Left ventricle myocardium inferior (tissue), 1 donor: ENCODE results near the gene ADAMTS15. TPM values are rescaled to one million over a fixed set of nuclear protein-coding genes. Genes with fewer than 3 reads are reported as not detected.

Experiments used
- DNase-seq: peaks from one replicate; pipeline ENCODE4 v3.0.0-alpha.2; 2020
- H3K27ac ChIP-seq: fragments of 200-600 bp; replicated peaks from 2 replicates; pipeline ENCODE4 v1.8.0; 2021
- H3K27me3 ChIP-seq: fragments of 200-600 bp; 2 replicates; pipeline ENCODE4 v1.8.0; 2021; ENCODE audit warnings: low read depth
- H3K36me3 ChIP-seq: fragments of 200-600 bp; 2 replicates; pipeline ENCODE4 v1.8.0; 2021
- H3K4me1 ChIP-seq: fragments of 200-600 bp; 2 replicates; pipeline ENCODE4 v1.8.0; 2021
- H3K4me3 ChIP-seq: fragments of 200-600 bp; 2 replicates; pipeline ENCODE4 v1.8.0; 2021; ENCODE audit warnings: mild to moderate bottlenecking, moderate library complexity
- H3K9me3 ChIP-seq: fragments of 200-600 bp; replicated peaks from 2 replicates; pipeline ENCODE4 v1.8.0; 2021
- intact Hi-C: fragments of 100-400 bp; cut with micrococcal nuclease; formaldehyde crosslinking; loops from one replicate; pipeline ENCODE4 v1.11.0; 2022
- total RNA-seq: library from RNA; stranded (reverse); fragmentation: NEBNext Ultra II Directional; extraction: Animal tissue kit (Norgen Biotek cat#: 25700); gene quantifications from one replicate; pipeline ENCODE4 v1.2.1, GENCODE V29; 2021
- TF ChIP-seq, protein P1 (sequence below): fragments of 200-600 bp; IDR thresholded peaks from 2 replicates; pipeline ENCODE4 v1.8.0; 2021; ENCODE audit warnings: antibody characterized with exemption, mild to moderate bottlenecking, borderline replicate concordance
- donor health status: DM: no; HTN: yes; CAD: no; lungs with severe emphysema.

ADAMTS15 gene
- total RNA-seq, 1 donor from 2014 or later = 22.9 TPM

- Histone ChIP-seq H3K36me3 (no peaks in the 10 kb centered on the region), H3K4me3 (no peak overlapping the region), H3K27ac (peak overlapping the region; percentile 67), H3K4me1 (peaks cover 44% of the 10 kb centered on the region), H3K9me3 (peaks cover 7% of the 10 kb centered on the region), H3K27me3 (no peaks in the 10 kb centered on the region)
- DNase-seq = no peak
- intact Hi-C loops = no loop called here
- TF ChIP-seq, protein P1, sequence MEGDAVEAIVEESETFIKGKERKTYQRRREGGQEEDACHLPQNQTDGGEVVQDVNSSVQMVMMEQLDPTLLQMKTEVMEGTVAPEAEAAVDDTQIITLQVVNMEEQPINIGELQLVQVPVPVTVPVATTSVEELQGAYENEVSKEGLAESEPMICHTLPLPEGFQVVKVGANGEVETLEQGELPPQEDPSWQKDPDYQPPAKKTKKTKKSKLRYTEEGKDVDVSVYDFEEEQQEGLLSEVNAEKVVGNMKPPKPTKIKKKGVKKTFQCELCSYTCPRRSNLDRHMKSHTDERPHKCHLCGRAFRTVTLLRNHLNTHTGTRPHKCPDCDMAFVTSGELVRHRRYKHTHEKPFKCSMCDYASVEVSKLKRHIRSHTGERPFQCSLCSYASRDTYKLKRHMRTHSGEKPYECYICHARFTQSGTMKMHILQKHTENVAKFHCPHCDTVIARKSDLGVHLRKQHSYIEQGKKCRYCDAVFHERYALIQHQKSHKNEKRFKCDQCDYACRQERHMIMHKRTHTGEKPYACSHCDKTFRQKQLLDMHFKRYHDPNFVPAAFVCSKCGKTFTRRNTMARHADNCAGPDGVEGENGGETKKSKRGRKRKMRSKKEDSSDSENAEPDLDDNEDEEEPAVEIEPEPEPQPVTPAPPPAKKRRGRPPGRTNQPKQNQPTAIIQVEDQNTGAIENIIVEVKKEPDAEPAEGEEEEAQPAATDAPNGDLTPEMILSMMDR = no peak
Observed at GRCh38 chr11:130509942-130510341, 61.5 kb downstream of the ADAMTS15 start.

- Histone ChIP-seq H3K4me1 (peaks cover 49% of the 10 kb centered on the region), H3K4me3 (no peak overlapping the region), H3K27ac (peak overlapping the region; percentile 67), H3K9me3 (peaks cover 7% of the 10 kb centered on the region), H3K27me3 (no peaks in the 10 kb centered on the region), H3K36me3 (no peaks in the 10 kb centered on the region)
- DNase-seq = peak; percentile 15
- TF ChIP-seq, protein P1 = no peak
- intact Hi-C loops = no loop called here
Observed at GRCh38 chr11:130510407-130511006, 62.1 kb downstream of the ADAMTS15 start.

- H3K4me3 ChIP-seq = no peak overlapping the region
- TF ChIP-seq, protein P1 = no peak
- no peaks in the 10 kb centered on the region for H3K27me3 ChIP-seq
- no peak overlapping the region for H3K27ac ChIP-seq
- H3K9me3 ChIP-seq = peaks cover 7% of the 10 kb centered on the region
- H3K4me1 ChIP-seq = peaks cover 55% of the 10 kb centered on the region
- H3K36me3 ChIP-seq = no peaks in the 10 kb centered on the region
- no peak for DNase-seq
- intact Hi-C loops = no loop called here
Observed at GRCh38 chr11:130511765-130512164, 63.3 kb downstream of the ADAMTS15 start.

GRCh38 chr11:130512662-130513061, 64.2 kb downstream of the ADAMTS15 start:
- no peaks in the 10 kb centered on the region for H3K27me3 ChIP-seq
- no peak overlapping the region for H3K4me3 ChIP-seq
- H3K9me3 ChIP-seq = no peaks in the 10 kb centered on the region
- H3K36me3 ChIP-seq = no peaks in the 10 kb centered on the region
- peak overlapping the region; percentile 77 for H3K27ac ChIP-seq
- TF ChIP-seq, protein P1 = no peak
- no peak for DNase-seq
- H3K4me1 ChIP-seq = peaks cover 55% of the 10 kb centered on the region
- intact Hi-C loops = no loop called here

DNA sequence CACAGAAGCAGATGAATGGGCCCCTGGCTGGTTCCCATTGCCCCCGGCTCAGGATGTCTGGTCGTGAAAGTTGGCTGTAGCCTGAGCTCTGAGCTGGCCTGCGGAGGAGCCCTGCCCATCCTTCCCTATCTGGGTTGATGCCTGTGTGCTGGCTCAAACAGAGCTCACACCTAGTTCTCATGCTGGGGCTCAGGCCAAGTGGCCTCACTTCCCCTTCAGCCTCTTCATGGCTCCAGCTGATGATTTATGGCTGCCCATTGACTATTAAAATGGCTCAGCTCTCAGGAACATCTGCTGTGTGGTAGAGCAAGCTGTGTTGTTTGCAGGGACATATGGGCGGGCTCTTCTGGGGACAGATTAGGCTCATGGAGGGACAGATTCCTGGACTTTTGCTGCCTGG, 64.7 kb downstream of the ADAMTS15 start:
- DNase-seq = peak; percentile 75
- Histone ChIP-seq H3K27me3 (no peaks in the 10 kb centered on the region), H3K4me1 (peaks cover 55% of the 10 kb centered on the region), H3K4me3 (no peak overlapping the region), H3K27ac (peak overlapping the region; percentile 77), H3K9me3 (no peaks in the 10 kb centered on the region), H3K36me3 (no peaks in the 10 kb centered on the region)
- intact Hi-C loops = no loop called here
- TF ChIP-seq, protein P1 = no peak
